SK-N-SH (cell line): Measurements from ENCODE around the gene ANKMY2. TPM values are rescaled to one million over a fixed set of nuclear protein-coding genes. Genes with fewer than 3 reads are reported as not detected.

Source experiments
- CTCF ChIA-PET: fragments of 300-600, 350-600 bp; formaldehyde crosslinking; extraction: SDS; loops from one replicate; lab custom pipeline; 2021; lab: Yijun Ruan, JAX
- POLR2A ChIA-PET: fragments of 350-600 bp; sonication (Branson Sonifier 250); formaldehyde crosslinking; extraction: SDS; loops from one replicate; lab custom pipeline; 2020; ENCODE audit warnings: antibody characterized with exemption, inconsistent platforms; lab: Yijun Ruan, JAX
- DNase-seq: peaks from one replicate; pipeline ENCODE4 v3.0.0; 2012
- H2AFZ ChIP-seq: fragments of 200-600 bp; sonication (generic); 2 replicates; pipeline ENCODE4 v1.8.1; 2016; ENCODE audit warnings: antibody characterized with exemption, mild to moderate bottlenecking, low read depth
- H3F3A ChIP-seq: fragments of 200-600 bp; sonication (generic); replicated peaks from 2 replicates; pipeline ENCODE3; 2016; ENCODE audit warnings: antibody characterized with exemption, mild to moderate bottlenecking; ENCODE audit not compliant: insufficient read depth
- H3K27ac ChIP-seq, 2 experiments: fragments of 200-500 bp in 1 of 2; fragments of 200-600 bp in 1 of 2; sonication (Bioruptor generic) in 1 of 2; sonication (generic), shearing (Covaris generic) in 1 of 2; 2 replicates each; pipeline versions ENCODE4 v1.5.1 to v1.6.1; 2014 to 2016; ENCODE audit warnings: low read depth in 2 of 2, inconsistent platforms in 1 of 2, low read length in 1 of 2, mild to moderate bottlenecking in 1 of 2, mixed read lengths in 1 of 2
- H3K27me3 ChIP-seq: fragments of 200-600 bp; sonication (generic), shearing (Covaris generic); 2 replicates; pipeline ENCODE4 v1.6.1; 2016; ENCODE audit warnings: mixed run types; ENCODE audit not compliant: insufficient read depth
- H3K36me3 ChIP-seq, 2 experiments: fragments of 200-500 bp in 1 of 2; fragments of 200-600 bp in 1 of 2; sonication (Bioruptor generic) in 1 of 2; sonication (generic) in 1 of 2; replicated peaks in 1 of 2; 2 replicates each; pipeline versions ENCODE3 to v1.5.1; 2014 to 2016; ENCODE audit warnings: low read length in 1 of 2, mild to moderate bottlenecking in 1 of 2; ENCODE audit not compliant: insufficient read depth in 2 of 2, control insufficient read depth in 1 of 2
- H3K4me1 ChIP-seq, 2 experiments: fragments of 200-500 bp in 1 of 2; fragments of 200-600 bp in 1 of 2; sonication (Bioruptor generic) in 1 of 2; sonication (generic), shearing (Covaris generic) in 1 of 2; 2 replicates each; pipeline versions ENCODE4 v1.5.1 to v1.6.1; 2014 to 2016; ENCODE audit warnings: low read depth in 1 of 2, low read length in 1 of 2, mixed run types in 1 of 2; ENCODE audit not compliant: insufficient read depth in 2 of 2, control insufficient read depth in 1 of 2
- H3K4me2 ChIP-seq: fragments of 200-600 bp; sonication (generic), shearing (Covaris generic); 2 replicates; pipeline ENCODE4 v1.6.1; 2017; ENCODE audit warnings: mixed run types
- H3K4me3 ChIP-seq, 2 experiments: fragments of 200-500 bp in 1 of 2; fragments of 200-600 bp in 1 of 2; sonication (Bioruptor generic) in 1 of 2; sonication (generic), shearing (Covaris generic) in 1 of 2; 2 replicates each; pipeline versions ENCODE4 v1.5.1 to v1.8.1; 2014 to 2016; ENCODE audit warnings: low read depth in 2 of 2, inconsistent platforms in 1 of 2, low read length in 1 of 2, mild to moderate bottlenecking in 1 of 2, mixed read lengths in 1 of 2, moderate library complexity in 1 of 2
- H3K79me2 ChIP-seq: fragments of 200-600 bp; sonication (generic); 2 replicates; pipeline ENCODE4 v1.8.1; 2017; ENCODE audit warnings: mild to moderate bottlenecking; ENCODE audit not compliant: insufficient read depth
- H3K9ac ChIP-seq: fragments of 200-600 bp; sonication (generic); 2 replicates; pipeline ENCODE4 v1.6.1; 2017; ENCODE audit warnings: mixed run types
- H3K9me2 ChIP-seq: fragments of 200-600 bp; sonication (generic); 2 replicates; pipeline ENCODE4 v1.6.1; 2017; ENCODE audit warnings: mixed run types
- H3K9me3 ChIP-seq: fragments of 200-600 bp; sonication (generic); 2 replicates; pipeline ENCODE4 v1.6.1; 2017; ENCODE audit warnings: mixed run types, mild to moderate bottlenecking, moderate library complexity
- H4K20me1 ChIP-seq: fragments of 200-600 bp; sonication (generic); 2 replicates; pipeline ENCODE4 v1.6.1; 2017; ENCODE audit warnings: mild to moderate bottlenecking, mixed run types; ENCODE audit not compliant: insufficient read depth
- CHD2 ChIP-seq: fragments of 150-350 bp; IDR thresholded peaks from 2 replicates; pipeline ENCODE4 v1.6.1; 2018; ENCODE audit warnings: low read length; ENCODE audit not compliant: partially characterized antibody
- EP300 ChIP-seq, 2 experiments: IDR thresholded peaks; 2 replicates each; pipeline versions ENCODE4 v1.4.0 to v1.6.1; 2012; ENCODE audit warnings: borderline replicate concordance in 1 of 2, low read depth in 1 of 2, low read length in 1 of 2
- EZH2phosphoT487 ChIP-seq: fragments of 200-600 bp; sonication (generic); IDR thresholded peaks from 2 replicates; pipeline ENCODE4 v1.6.1; 2017; ENCODE audit warnings: low read depth, mixed run types, mild to moderate bottlenecking, antibody characterized with exemption, moderate library complexity, borderline replicate concordance
- JUND ChIP-seq: IDR thresholded peaks from 2 replicates; pipeline ENCODE4 v1.4.0; 2012
- MEF2A ChIP-seq: IDR thresholded peaks from 2 replicates; pipeline ENCODE4 v1.4.0; 2012; ENCODE audit warnings: low read depth, borderline replicate concordance
- MXI1 ChIP-seq: IDR thresholded peaks from 2 replicates; pipeline ENCODE4 v1.6.1; 2012; ENCODE audit warnings: mild to moderate bottlenecking, low read depth, low read length, improper control_type of control experiment
- NRF1 ChIP-seq: IDR thresholded peaks from 2 replicates; pipeline ENCODE4 v1.6.1; 2012; ENCODE audit warnings: low read depth, mild to moderate bottlenecking, low read length
- POLR2AphosphoS5 ChIP-seq: IDR thresholded peaks from 2 replicates; pipeline ENCODE4 v1.6.1; 2012; ENCODE audit warnings: low read depth, low read length
- RAD21 ChIP-seq: IDR thresholded peaks from 2 replicates; pipeline ENCODE4 v1.6.1; 2012; ENCODE audit warnings: mild to moderate bottlenecking, low read length
- RFX5 ChIP-seq: IDR thresholded peaks from 2 replicates; pipeline ENCODE4 v1.6.1; 2012; ENCODE audit warnings: mild to moderate bottlenecking, improper control_type of control experiment, low read length
- SIN3A ChIP-seq: IDR thresholded peaks from 2 replicates; pipeline ENCODE4 v1.6.1; 2012; ENCODE audit warnings: low read depth, mild to moderate bottlenecking, low read length, moderate library complexity, borderline replicate concordance
- SMC3 ChIP-seq: IDR thresholded peaks from 2 replicates; pipeline ENCODE4 v1.6.1; 2012; ENCODE audit warnings: low read depth, low read length, improper control_type of control experiment
- TCF12 ChIP-seq: IDR thresholded peaks from 2 replicates; pipeline ENCODE4 v1.4.0; 2012
- polyA plus RNA-seq, 3 experiments: library from polyadenylated mRNA; depleted of rRNA; stranded (reverse); fragments of >200 nt; gene quantifications; 2 replicates each; pipeline ENCODE4 v1.2.3, GENCODE V29; 2012
- TF ChIP-seq, protein P1 (sequence below): fragments of 150-350 bp; IDR thresholded peaks from 2 replicates; pipeline ENCODE4 v1.6.1; 2016; ENCODE audit warnings: mild to moderate bottlenecking, low read depth, low read length
- TF ChIP-seq, protein P2 (sequence below): fragments of 200-600 bp; sonication (generic); IDR thresholded peaks from 2 replicates; pipeline ENCODE4 v1.6.1; 2017; ENCODE audit warnings: antibody characterized with exemption, mild to moderate bottlenecking, moderate library complexity
- TF ChIP-seq, protein P3 (sequence below): IDR thresholded peaks from 2 replicates; pipeline ENCODE4 v1.4.0; 2012; ENCODE audit warnings: low read depth, borderline replicate concordance

The ANKMY2 gene
- polyA plus RNA-seq, 1 of the 3 experiments (the other 2 are of a cell fraction), result 15.8 TPM

- H4K20me1 ChIP-seq, result no peaks in the 10 kb centered on the region
- no peaks in the 10 kb centered on the region for H3K9me3 ChIP-seq
- no peak overlapping the region for H3K9ac ChIP-seq
- no peak for TF ChIP-seq JUND
- no peak for TF ChIP-seq RAD21
- TF ChIP-seq, protein P1, sequence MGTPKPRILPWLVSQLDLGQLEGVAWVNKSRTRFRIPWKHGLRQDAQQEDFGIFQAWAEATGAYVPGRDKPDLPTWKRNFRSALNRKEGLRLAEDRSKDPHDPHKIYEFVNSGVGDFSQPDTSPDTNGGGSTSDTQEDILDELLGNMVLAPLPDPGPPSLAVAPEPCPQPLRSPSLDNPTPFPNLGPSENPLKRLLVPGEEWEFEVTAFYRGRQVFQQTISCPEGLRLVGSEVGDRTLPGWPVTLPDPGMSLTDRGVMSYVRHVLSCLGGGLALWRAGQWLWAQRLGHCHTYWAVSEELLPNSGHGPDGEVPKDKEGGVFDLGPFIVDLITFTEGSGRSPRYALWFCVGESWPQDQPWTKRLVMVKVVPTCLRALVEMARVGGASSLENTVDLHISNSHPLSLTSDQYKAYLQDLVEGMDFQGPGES, result no peak
- TF ChIP-seq, protein P2, sequence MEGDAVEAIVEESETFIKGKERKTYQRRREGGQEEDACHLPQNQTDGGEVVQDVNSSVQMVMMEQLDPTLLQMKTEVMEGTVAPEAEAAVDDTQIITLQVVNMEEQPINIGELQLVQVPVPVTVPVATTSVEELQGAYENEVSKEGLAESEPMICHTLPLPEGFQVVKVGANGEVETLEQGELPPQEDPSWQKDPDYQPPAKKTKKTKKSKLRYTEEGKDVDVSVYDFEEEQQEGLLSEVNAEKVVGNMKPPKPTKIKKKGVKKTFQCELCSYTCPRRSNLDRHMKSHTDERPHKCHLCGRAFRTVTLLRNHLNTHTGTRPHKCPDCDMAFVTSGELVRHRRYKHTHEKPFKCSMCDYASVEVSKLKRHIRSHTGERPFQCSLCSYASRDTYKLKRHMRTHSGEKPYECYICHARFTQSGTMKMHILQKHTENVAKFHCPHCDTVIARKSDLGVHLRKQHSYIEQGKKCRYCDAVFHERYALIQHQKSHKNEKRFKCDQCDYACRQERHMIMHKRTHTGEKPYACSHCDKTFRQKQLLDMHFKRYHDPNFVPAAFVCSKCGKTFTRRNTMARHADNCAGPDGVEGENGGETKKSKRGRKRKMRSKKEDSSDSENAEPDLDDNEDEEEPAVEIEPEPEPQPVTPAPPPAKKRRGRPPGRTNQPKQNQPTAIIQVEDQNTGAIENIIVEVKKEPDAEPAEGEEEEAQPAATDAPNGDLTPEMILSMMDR, result no peak
- no peak for TF ChIP-seq CHD2
- TF ChIP-seq RFX5, result no peak
- no peak for TF ChIP-seq POLR2AphosphoS5
- TF ChIP-seq MEF2A, result no peak
- TF ChIP-seq, protein P3, sequence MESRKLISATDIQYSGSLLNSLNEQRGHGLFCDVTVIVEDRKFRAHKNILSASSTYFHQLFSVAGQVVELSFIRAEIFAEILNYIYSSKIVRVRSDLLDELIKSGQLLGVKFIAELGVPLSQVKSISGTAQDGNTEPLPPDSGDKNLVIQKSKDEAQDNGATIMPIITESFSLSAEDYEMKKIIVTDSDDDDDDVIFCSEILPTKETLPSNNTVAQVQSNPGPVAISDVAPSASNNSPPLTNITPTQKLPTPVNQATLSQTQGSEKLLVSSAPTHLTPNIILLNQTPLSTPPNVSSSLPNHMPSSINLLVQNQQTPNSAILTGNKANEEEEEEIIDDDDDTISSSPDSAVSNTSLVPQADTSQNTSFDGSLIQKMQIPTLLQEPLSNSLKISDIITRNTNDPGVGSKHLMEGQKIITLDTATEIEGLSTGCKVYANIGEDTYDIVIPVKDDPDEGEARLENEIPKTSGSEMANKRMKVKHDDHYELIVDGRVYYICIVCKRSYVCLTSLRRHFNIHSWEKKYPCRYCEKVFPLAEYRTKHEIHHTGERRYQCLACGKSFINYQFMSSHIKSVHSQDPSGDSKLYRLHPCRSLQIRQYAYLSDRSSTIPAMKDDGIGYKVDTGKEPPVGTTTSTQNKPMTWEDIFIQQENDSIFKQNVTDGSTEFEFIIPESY, result no peak
- TF ChIP-seq EP300 (IDR thresholded peaks at IDR 0.05; ENCODE audit: borderline replicate concordance in 1 of 2, low read depth in 1 of 2, low read length in 1 of 2), result no peak
- TF ChIP-seq TCF12, result no peak
- TF ChIP-seq NRF1, result no peak
- TF ChIP-seq EZH2phosphoT487, result no peak
- no peak for TF ChIP-seq SIN3A
- TF ChIP-seq MXI1, result no peak
- no peak for TF ChIP-seq SMC3
- no peaks in the 10 kb centered on the region for H3K79me2 ChIP-seq
- no peak overlapping the region for H3K27ac ChIP-seq
- no peak overlapping the region for H2AFZ ChIP-seq
- H3K27me3 ChIP-seq, result no peaks in the 10 kb centered on the region
- H3K4me3 ChIP-seq, result no peak overlapping the region
- H3K4me1 ChIP-seq, result no peaks in the 10 kb centered on the region; a peak in 1 of 4 replicates
- ChIA-PET CTCF (interaction anchor here (0.9 to 2.1 kb wide), 3 partner anchors 39 to 316 kb away, joined by 3 to 10 read pairs (median 4); no protein-coding TSS in a partner anchor), POLR2A (no interaction called here)
- DNase-seq, result no peak
- H3F3A ChIP-seq, result no peaks in the 10 kb centered on the region
- H3K9me2 ChIP-seq, result no peaks in the 10 kb centered on the region
- no peak overlapping the region for H3K4me2 ChIP-seq
- H3K36me3 ChIP-seq, result peaks cover 52 to 67% of the 10 kb centered on the region in 2 experiments
These were observed 41.9 kb downstream of the ANKMY2 start for GRCh38 chr7:16603633-16604032.
